Astrocyte of the spinal cord (primary cell): Measurements from ENCODE around the gene TPH2.

ENCODE experiments used
- DNase-seq: peaks from one replicate; pipeline ENCODE4 v3.0.0; 2011; ENCODE audit warnings: low read depth, low spot score
- H3K4me3 ChIP-seq: 2 replicates; pipeline ENCODE4 v1.5.1; 2011; ENCODE audit warnings: low read depth, mild to moderate bottlenecking, low read length, moderate library complexity
- in situ Hi-C: cut with HindIII; loops from 2 replicates; pipeline ENCODE4 v1.10.0; 2017; ENCODE audit warnings: low sequenced_read_pairs
- TF ChIP-seq, protein P1 (sequence below): IDR thresholded peaks from 2 replicates; pipeline ENCODE4 v1.5.1; 2012; ENCODE audit warnings: low read depth, mild to moderate bottlenecking, low read length, inconsistent platforms

The TPH2 gene

GRCh38 chr12:72017054-72017651 is 78.5 kb downstream of the TPH2 start:
- H3K4me3 ChIP-seq: no peak overlapping the region
- TF ChIP-seq, protein P1, sequence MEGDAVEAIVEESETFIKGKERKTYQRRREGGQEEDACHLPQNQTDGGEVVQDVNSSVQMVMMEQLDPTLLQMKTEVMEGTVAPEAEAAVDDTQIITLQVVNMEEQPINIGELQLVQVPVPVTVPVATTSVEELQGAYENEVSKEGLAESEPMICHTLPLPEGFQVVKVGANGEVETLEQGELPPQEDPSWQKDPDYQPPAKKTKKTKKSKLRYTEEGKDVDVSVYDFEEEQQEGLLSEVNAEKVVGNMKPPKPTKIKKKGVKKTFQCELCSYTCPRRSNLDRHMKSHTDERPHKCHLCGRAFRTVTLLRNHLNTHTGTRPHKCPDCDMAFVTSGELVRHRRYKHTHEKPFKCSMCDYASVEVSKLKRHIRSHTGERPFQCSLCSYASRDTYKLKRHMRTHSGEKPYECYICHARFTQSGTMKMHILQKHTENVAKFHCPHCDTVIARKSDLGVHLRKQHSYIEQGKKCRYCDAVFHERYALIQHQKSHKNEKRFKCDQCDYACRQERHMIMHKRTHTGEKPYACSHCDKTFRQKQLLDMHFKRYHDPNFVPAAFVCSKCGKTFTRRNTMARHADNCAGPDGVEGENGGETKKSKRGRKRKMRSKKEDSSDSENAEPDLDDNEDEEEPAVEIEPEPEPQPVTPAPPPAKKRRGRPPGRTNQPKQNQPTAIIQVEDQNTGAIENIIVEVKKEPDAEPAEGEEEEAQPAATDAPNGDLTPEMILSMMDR: peak; percentile 79
- DNase-seq: peak; percentile 75
- in situ Hi-C loops: no loop called here

GRCh38 chr12:72018036-72018435 is 79.4 kb downstream of the TPH2 start:
- TF ChIP-seq, protein P1: no peak
- H3K4me3 ChIP-seq: no peak overlapping the region
- DNase-seq: no peak
- in situ Hi-C loops: no loop called here

- in situ Hi-C loops: no loop called here
- no peak for DNase-seq
- TF ChIP-seq, protein P1: no peak
- H3K4me3 ChIP-seq: no peak overlapping the region
Observed at GRCh38 chr12:72024613-72025012, 86.0 kb downstream of the TPH2 start.

DNA sequence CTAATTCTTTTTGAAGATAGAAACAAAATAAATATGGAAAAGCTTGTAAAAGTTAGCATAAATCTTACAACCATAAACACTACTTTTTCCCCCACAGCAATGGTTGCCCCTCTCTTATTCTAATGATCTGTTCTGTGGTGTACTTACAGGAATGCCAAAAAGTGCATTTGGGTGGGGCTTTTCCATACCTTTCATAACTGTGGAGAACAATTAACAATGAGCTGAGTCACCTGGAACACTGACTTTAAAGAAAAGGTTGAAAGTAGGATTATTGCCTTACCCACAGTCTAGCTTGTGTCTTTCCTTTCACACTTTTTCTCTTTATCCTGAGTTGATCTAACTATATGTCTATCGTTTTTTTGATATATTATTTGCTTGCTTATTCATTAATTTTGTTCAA is 86.9 kb downstream of the TPH2 start:
- no peak for DNase-seq
- TF ChIP-seq, protein P1: no peak
- in situ Hi-C loops: no loop called here
- no peak overlapping the region for H3K4me3 ChIP-seq

GRCh38 chr12:72028966-72029365 is 90.3 kb downstream of the TPH2 start:
- DNase-seq: no peak
- in situ Hi-C loops: no loop called here
- TF ChIP-seq, protein P1: no peak
- no peak overlapping the region for H3K4me3 ChIP-seq

DNA sequence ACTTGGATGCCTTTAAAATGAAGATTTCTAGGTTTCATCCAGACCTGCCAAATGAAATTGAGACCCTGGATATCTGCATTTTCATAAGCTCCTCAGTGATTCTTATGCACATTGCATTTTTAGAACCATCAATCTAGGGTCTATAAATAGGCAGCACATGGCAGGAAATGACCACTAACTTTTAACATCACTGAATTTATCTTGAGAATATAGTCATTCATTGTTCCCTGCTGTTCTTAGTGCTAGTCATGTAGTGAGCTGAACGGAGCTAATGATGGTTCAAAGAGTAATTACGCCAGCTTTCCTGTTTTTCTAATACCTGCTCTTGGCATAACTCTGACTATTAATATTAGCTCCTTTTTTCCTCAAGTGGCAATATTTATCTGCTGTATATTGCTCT is 91.6 kb downstream of the TPH2 start:
- no peak overlapping the region for H3K4me3 ChIP-seq
- TF ChIP-seq, protein P1: no peak
- DNase-seq: peak; percentile 20
- in situ Hi-C loops: no loop called here
